IPS-18a (cell line): ENCODE results near the gene SLCO3A1.

Experiments
- H3K27ac ChIP-seq: one replicate; pipeline ENCODE4 v1.5.1; 2013; ENCODE audit warnings: low read length
- H3K27me3 ChIP-seq: one replicate; pipeline ENCODE4 v1.6.1; 2013; ENCODE audit warnings: mild to moderate bottlenecking, low read length; ENCODE audit not compliant: control insufficient read depth, insufficient read depth
- H3K36me3 ChIP-seq: one replicate; pipeline ENCODE4 v1.6.1; 2013; ENCODE audit warnings: low read depth, low read length; ENCODE audit not compliant: control insufficient read depth
- H3K4me1 ChIP-seq: one replicate; pipeline ENCODE4 v1.6.1; 2013; ENCODE audit warnings: low read depth, low read length; ENCODE audit not compliant: control insufficient read depth
- H3K4me3 ChIP-seq: one replicate; pipeline ENCODE4 v1.5.1; 2013; ENCODE audit warnings: low read length
- H3K9ac ChIP-seq: one replicate; pipeline ENCODE4 v1.6.1; 2013; ENCODE audit warnings: mild to moderate bottlenecking, low read length, moderate library complexity
- H3K9me3 ChIP-seq: one replicate; pipeline ENCODE4 v1.6.1; 2013; ENCODE audit warnings: low read depth, low read length; ENCODE audit not compliant: control insufficient read depth

SLCO3A1 gene

GRCh38 chr15:92105611-92106010 lies 252.1 kb downstream of the SLCO3A1 start:
- no peaks in the 10 kb centered on the region for H3K9me3 ChIP-seq
- no peak overlapping the region for H3K9ac ChIP-seq
- no peaks in the 10 kb centered on the region for H3K27me3 ChIP-seq
- H3K4me1 ChIP-seq = peaks cover 15% of the 10 kb centered on the region
- no peak overlapping the region for H3K4me3 ChIP-seq
- H3K36me3 ChIP-seq = no peaks in the 10 kb centered on the region
- no peak overlapping the region for H3K27ac ChIP-seq

DNA sequence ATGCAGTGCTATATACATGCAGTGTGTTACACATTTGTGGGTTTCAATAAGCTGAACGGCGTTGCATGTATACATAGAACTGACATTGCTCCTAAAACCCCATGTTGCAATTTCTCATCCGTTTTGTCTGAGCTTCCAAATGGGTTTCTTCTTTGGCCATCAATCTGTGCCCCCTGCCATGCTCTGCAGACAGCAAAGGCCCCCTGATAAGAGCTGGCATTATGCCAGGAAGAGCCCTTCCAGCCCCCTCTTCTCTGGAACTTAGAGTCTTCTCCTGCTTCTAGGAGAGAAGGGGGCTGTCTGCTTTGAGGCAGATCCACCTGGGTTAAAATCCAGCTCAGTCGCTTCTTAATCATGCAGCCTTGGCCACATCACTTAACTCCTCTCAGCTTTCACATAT lies 254.0 kb downstream of the SLCO3A1 start:
- Histone ChIP-seq H3K9me3 (no peaks in the 10 kb centered on the region), H3K4me1 (peaks cover 5% of the 10 kb centered on the region), H3K27me3 (no peaks in the 10 kb centered on the region), H3K4me3 (no peak overlapping the region), H3K9ac (no peak overlapping the region), H3K27ac (no peak overlapping the region), H3K36me3 (no peaks in the 10 kb centered on the region)

DNA sequence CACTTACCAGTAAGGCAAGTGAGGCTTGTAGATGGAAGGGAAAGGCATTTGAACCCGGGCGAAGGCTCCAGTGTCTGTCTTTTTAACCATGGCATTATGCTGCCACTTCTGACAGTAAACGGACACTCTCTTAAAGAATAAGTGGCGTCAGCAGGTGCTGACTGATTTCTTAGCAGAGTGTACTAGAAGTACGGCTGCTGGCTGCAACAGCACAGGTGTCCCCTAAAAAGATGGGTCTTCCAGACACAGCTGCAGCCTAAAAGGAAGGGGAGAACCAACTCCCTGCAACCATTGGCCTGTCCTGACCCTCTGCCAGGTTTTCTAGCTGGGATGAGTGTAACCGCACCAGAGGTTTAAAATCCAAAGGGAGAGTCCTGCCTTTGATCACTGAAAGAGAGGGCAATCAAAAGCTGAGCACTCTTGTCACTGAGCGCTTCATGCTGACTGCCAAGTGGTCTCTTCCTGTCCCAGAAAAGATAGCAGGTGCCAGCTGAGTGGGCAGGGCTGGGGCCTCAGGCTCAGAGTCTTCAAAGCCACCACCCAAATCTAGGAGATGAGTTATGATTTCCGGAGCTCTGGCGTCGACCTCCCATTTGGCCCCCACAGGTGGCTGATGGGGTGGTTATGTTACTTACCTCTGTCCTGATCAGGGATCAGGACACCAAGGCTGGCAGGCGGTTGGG lies 255.8 kb downstream of the SLCO3A1 start:
- Histone ChIP-seq H3K9me3 (no peaks in the 10 kb centered on the region), H3K36me3 (no peaks in the 10 kb centered on the region), H3K27me3 (no peaks in the 10 kb centered on the region), H3K4me3 (no peak overlapping the region), H3K4me1 (peaks cover 8% of the 10 kb centered on the region), H3K27ac (no peak overlapping the region), H3K9ac (no peak overlapping the region)

GRCh38 chr15:92111291-92111690 lies 257.8 kb downstream of the SLCO3A1 start:
- H3K4me1 ChIP-seq = peaks cover 14% of the 10 kb centered on the region
- H3K9ac ChIP-seq = no peak overlapping the region
- no peak overlapping the region for H3K27ac ChIP-seq
- H3K27me3 ChIP-seq = no peaks in the 10 kb centered on the region
- no peaks in the 10 kb centered on the region for H3K36me3 ChIP-seq
- H3K4me3 ChIP-seq = no peak overlapping the region
- H3K9me3 ChIP-seq = no peaks in the 10 kb centered on the region

DNA sequence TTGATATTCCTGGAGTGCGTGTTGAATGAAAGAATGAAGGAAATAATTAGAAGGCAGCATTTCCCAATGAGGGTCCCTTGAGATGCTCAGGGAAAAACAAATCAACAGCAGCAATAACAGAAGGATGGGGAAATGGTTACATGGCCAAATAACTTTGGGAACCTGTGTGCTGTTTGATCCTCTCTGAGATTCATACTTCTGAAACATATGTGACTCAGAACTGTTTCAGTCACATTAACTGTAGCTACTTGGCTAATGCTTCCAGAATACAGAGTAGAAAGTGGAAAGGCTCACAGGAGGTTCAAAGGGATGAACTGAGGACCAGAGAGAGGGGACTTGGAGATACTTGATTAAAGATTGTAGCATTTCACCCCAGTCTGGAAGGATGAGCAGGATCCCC lies 258.2 kb downstream of the SLCO3A1 start:
- no peaks in the 10 kb centered on the region for H3K36me3 ChIP-seq
- no peak overlapping the region for H3K4me3 ChIP-seq
- H3K9me3 ChIP-seq = no peaks in the 10 kb centered on the region
- no peak overlapping the region for H3K9ac ChIP-seq
- H3K27me3 ChIP-seq = no peaks in the 10 kb centered on the region
- peaks cover 18% of the 10 kb centered on the region for H3K4me1 ChIP-seq
- H3K27ac ChIP-seq = no peak overlapping the region

- Histone ChIP-seq H3K36me3 (no peaks in the 10 kb centered on the region), H3K27ac (no peak overlapping the region), H3K27me3 (no peaks in the 10 kb centered on the region), H3K9ac (no peak overlapping the region), H3K9me3 (no peaks in the 10 kb centered on the region), H3K4me1 (peaks cover 23% of the 10 kb centered on the region), H3K4me3 (no peak overlapping the region)
Measured at GRCh38 chr15:92112180-92112579, 258.7 kb downstream of the SLCO3A1 start.

GRCh38 chr15:92112711-92113110 lies 259.2 kb downstream of the SLCO3A1 start:
- peaks cover 28% of the 10 kb centered on the region for H3K4me1 ChIP-seq
- no peaks in the 10 kb centered on the region for H3K36me3 ChIP-seq
- no peaks in the 10 kb centered on the region for H3K9me3 ChIP-seq
- no peak overlapping the region for H3K27ac ChIP-seq
- no peak overlapping the region for H3K9ac ChIP-seq
- no peak overlapping the region for H3K4me3 ChIP-seq
- no peaks in the 10 kb centered on the region for H3K27me3 ChIP-seq

- Histone ChIP-seq H3K9me3 (no peaks in the 10 kb centered on the region), H3K27ac (no peak overlapping the region), H3K4me3 (no peak overlapping the region), H3K36me3 (no peaks in the 10 kb centered on the region), H3K9ac (no peak overlapping the region), H3K4me1 (peaks cover 39% of the 10 kb centered on the region), H3K27me3 (no peaks in the 10 kb centered on the region)
Measured at GRCh38 chr15:92113832-92114231, 260.3 kb downstream of the SLCO3A1 start.

- Histone ChIP-seq H3K27ac (no peak overlapping the region), H3K36me3 (no peaks in the 10 kb centered on the region), H3K9ac (no peak overlapping the region), H3K9me3 (no peaks in the 10 kb centered on the region), H3K4me1 (peaks cover 48% of the 10 kb centered on the region), H3K4me3 (no peak overlapping the region), H3K27me3 (no peaks in the 10 kb centered on the region)
Measured at GRCh38 chr15:92115834-92116233, 262.3 kb downstream of the SLCO3A1 start.

GRCh38 chr15:92116330-92116729 lies 262.8 kb downstream of the SLCO3A1 start:
- Histone ChIP-seq H3K27ac (no peak overlapping the region), H3K4me1 (peaks cover 48% of the 10 kb centered on the region), H3K4me3 (no peak overlapping the region), H3K9me3 (no peaks in the 10 kb centered on the region), H3K9ac (no peak overlapping the region), H3K36me3 (no peaks in the 10 kb centered on the region), H3K27me3 (no peaks in the 10 kb centered on the region)

DNA sequence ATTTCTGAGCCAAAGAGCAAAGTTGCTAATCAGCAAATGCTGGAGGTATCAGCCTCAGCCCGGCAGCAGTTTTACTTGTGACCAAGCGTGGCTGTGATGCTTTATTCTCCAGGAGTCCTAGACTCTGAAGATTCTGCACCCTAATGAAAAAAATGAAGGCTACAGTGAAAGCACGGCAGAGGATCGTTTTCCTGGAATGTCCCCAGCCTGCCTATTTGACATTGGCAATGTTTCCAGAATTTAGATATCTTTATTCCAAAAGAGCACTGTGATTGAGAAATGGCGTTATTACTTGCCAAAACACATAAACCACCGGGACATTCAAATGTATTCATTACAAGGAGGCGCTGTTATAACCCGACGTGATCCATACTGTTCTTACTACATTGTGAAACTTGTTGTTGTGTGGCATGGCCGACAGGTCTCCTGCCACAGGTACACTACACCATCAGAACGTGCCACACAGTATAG lies 263.8 kb downstream of the SLCO3A1 start:
- H3K9ac ChIP-seq = no peak overlapping the region
- H3K9me3 ChIP-seq = no peaks in the 10 kb centered on the region
- no peaks in the 10 kb centered on the region for H3K27me3 ChIP-seq
- no peak overlapping the region for H3K4me3 ChIP-seq
- no peaks in the 10 kb centered on the region for H3K36me3 ChIP-seq
- H3K4me1 ChIP-seq = peaks cover 48% of the 10 kb centered on the region
- peak overlapping the region; percentile 17 for H3K27ac ChIP-seq

- H3K9me3 ChIP-seq = no peaks in the 10 kb centered on the region
- peak overlapping the region; percentile 48 for H3K4me3 ChIP-seq
- H3K36me3 ChIP-seq = no peaks in the 10 kb centered on the region
- peak overlapping the region; percentile 19 for H3K27ac ChIP-seq
- H3K4me1 ChIP-seq = peaks cover 47% of the 10 kb centered on the region
- peak overlapping the region; percentile 18 for H3K9ac ChIP-seq
- H3K27me3 ChIP-seq = no peaks in the 10 kb centered on the region
Measured at GRCh38 chr15:92118162-92118935, 264.8 kb downstream of the SLCO3A1 start.
